ENCODE measurements around the gene PRPF19.
A peak's percentile ranks its signal among the peaks of the same experiment; 100 is the strongest.

PRPF19 gene

DNA sequence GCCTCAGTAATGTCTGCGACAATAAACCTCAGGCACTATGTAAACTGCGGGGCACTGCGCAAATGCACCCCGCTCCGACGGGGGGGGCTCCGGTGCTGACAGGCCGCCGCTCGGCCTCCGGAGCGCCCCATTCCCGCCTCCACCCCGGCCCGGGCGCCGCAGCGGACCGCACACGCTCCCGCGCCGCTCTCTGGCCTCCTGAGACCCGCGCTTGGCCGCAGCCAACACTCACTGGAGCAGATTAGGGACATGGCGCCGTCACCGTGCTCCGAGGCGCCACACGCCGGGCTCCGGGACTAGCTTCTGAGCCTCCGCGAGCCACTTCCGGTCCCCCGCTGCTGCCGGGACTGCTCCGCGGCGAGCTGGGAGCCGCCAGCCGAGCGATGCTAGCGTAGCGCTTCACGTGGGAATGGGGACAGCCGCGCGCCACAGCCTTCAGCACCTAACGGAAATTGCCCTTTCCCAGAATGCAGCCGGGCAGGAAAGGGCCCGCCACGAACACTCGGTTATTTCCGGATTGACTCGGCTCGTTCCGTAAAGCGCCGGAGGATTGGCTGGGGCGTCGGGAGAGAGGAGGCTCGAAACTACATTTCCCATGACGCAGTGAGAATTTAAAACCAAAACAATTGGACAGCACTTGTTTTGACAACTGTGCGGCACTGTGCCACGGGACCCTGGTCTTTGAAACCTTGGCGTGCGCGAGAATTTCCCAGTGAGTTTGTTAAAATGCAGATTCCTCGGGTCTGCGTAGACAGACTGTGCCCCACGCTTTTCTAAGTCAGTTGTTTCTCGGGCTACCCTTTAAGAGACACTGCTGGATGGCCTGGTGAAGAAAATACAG lies at the start of gene PRPF19:
Gene PRPF19, minus strand, starts transcription at position 454 of the 841 bp plus-strand sequence. Its CDS starts 203 bp downstream, at position 251.
- DNase-seq: peak; percentile 98

DNA sequence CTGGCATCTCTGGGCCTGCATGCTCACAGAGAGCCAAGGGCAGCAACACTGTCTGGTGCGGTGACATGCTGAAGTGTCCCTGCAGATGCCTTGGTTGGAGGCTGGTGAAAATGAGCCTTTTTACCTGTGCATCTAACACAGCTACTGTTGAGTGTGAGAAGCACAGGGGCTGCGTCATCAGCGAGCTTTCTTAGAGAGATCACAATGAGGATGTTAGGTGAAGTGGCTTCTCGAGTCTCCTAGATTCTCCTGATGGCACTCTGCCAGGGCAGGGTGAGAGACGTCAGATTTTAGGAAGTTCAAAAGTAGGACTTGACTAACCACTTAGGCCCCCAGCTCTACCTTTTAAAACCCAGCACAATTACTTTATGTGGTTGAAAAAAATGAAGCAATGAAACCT lies 49.2 kb upstream of the PRPF19 start:
- no peak for DNase-seq

DNA sequence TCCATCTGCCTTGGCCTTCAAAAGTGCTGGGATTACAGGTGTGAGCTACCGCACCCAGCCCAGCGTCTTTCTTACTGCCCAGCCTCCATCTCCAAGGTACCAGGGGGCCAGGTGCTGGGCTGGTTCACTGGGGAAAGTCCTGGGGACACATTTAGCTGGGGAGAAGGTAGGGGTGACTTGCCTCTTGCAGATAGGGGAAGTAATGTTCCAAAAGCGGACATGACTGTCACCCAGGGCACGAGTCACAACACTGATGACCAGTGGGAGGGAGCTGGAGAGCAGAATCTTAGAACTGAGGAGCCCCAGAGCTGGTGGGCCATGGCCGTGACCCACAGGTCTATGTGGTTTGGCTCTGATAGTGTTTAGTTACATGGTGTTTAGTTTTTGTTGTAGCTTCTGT lies 48.0 kb upstream of the PRPF19 start:
- DNase-seq: no peak

DNA sequence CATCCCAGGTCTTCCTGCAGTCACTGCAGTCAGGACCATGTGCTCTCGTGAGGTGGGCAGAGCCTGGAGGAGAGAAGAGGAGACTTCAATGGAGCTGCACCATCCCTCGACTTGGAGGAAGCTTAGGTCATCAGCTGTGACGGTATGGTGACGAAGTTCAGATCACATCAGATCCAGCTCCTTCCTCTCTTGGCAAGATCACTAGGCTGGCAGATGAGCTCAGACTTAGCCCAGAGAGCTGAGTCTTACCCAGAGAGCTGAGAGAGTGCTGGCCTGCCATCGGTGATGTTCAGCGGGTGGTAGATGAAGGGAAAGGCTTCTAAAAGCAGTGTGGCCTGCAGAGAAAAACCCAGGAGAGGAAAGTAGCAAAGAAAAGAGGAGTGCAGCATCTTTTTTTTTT lies 47.4 kb upstream of the PRPF19 start:
- no peak for DNase-seq

DNA sequence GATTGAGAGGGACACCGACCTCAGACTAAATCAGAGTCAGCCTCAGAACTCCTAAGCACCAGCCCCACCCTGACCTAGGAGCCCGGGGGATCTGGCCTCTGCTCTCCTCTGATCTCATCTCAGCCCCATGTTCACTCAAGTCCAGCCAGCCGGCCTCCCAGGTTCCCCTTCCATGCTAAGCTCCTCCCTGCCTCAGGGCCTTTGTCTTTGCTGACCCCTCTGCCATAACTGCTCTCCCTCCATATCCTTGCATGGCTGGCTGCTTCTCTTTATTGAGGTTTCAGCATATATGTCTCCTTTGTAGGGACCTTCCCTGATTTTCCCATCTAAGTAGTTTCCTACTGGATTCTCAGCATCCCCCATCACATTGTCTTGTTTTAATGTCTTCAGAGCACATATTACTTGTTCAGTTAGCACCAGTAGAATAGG lies 46.4 kb upstream of the PRPF19 start:
- DNase-seq: no peak

DNA sequence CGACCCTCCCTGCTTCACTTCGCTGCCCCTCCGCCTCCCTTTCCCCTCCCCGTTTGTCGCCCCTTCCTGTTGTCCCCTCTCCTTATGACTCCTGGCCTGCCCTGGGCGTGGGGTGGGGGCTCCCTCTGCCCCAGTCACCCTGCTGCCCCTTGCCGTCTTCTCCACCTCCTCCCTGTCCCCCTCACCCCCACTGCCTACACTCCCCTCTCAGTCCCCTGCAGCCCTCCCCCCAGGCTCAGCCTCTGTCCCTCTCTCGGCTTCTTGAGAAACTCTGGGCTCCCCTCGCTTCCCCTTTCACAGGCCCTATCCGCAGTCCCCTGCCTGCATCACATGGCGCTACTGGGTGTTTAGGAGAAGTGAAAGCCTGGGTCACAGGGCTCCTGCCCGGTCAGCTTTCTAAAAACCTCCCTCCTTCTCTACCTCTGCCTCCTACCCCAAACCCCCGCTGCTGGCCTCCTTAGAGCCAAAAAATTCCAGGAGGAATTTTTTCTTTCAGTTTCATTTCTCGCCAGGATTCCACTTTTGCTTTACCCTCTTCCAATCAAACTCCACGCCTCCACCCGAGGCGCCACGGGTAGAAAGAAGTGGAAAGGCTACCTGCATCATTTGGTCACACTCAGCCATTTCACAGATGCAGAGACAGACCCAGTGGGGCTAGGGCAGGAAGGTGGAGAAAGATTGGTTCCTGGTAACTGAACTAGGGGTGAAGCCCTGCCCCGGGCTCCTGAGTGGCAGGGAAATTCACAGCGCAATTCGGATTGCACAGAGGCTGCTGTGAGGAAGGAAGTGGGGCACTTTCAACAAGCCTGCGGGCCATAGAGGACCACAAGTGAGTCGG lies 45.7 kb upstream of the PRPF19 start, which contains the start of gene SLC15A3:
Gene SLC15A3, minus strand, starts transcription at position 273 of the 838 bp plus-strand sequence. CDS start 625 bp downstream, outside the sequence.
- peak; percentile 29 for DNase-seq

DNA sequence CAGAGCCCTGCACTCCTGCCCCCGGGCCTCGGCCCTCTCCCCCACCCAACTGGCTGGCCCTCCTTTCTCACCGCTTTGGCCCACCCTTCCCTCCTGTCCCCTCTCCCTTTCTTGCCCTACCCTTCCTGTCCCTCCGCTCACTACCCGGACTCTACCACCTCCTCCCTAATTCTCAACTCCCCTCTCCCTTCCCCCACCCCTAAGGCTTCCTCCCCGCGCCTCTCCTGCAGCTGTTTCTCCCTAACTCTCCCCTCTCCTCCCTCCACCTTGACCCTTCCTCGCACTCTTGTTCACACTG lies 45.2 kb upstream of the PRPF19 start:
- DNase-seq: no peak

DNA sequence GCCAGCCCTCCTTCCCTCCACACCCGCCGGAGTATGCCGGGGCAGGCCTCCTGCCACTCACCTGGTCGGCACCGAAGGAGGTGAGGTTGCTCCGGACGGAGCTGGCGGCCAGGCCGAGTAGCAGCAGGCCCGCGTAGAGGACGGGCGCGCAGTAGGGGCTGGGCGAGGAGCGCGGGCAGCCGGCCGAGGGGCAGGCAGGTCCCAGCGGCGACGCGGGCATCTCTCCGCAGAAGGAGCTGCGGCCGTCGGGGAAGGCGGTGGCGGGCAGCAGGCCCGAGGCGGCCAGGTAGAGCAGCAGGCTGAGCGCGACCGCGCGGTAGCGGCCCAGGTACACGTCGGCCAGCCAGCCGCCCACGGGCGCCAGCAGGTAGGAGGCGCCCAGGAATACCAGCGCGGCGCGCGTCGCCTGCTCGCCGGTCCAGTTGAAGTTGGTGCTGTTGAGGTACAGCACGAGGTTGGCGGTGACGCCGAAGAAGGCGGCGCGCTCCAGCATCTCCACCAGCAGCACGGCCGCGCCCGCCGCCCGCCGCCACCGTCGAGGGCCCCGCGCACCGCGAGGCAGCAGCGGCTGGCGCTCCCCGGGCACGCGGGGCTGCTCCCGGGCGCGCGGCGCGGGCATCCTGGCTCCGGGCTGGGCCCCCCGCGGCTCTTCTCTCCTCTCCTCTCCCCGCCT lies 44.7 kb upstream of the PRPF19 start:
- no peak for DNase-seq

DNA sequence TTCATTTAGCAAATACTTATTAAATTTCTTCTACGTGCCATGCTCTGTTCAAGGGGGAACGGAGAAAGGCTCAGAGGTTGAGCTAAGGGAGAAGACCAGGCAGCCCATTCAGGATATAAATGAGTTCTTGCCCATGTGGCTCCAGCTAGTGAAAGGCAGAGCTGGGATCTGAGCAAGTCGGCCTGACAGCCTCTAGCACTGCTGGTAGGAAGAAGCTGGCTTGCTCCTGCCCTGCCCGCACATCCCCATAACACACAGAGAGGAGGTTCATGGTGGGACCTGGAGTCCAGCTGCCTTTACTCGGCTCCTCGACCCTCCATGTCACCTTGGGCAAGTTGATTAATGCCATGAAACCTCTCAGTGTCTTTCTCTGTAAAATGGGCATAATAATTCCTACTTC lies 43.6 kb upstream of the PRPF19 start:
- no peak for DNase-seq

DNA sequence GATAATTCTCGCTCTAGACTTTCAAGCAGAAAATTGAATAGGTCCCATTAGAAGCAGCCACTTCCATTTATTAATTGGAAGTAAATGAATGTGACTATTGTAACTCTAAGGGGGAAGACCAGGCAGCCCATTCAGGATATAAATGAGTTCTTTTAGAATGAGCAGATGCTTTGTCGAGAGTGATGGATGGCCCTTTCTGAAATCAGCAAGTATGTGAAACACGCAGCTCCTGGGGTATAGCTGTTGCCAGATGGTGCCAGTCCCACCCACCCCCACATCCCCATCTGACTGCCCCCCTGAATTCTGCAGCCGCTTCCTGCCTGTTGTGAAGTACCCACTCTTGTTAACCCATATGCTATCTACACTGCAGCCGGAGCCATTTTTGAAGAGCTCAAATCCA lies 41.9 kb upstream of the PRPF19 start:
- DNase-seq: no peak

DNA sequence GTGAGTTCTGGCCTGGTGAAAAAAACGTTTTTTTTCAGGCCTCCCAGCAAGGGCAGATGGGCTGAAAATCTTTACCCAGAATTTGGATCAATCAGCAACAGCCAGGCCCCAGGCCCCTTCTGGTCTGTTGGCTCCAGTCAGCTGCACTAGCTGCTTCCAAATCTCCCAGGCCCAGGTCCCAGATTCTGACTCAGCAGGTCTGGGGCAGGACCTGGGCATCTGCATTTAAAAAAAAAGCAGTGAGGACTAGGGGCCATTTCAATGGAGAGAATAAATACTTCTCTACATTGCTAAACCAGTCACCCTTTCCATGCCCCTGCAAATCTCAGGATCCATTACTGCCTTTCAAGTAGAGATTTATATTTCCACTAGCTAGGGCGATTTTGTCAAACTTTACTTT lies 41.3 kb upstream of the PRPF19 start:
- DNase-seq: no peak

DNA sequence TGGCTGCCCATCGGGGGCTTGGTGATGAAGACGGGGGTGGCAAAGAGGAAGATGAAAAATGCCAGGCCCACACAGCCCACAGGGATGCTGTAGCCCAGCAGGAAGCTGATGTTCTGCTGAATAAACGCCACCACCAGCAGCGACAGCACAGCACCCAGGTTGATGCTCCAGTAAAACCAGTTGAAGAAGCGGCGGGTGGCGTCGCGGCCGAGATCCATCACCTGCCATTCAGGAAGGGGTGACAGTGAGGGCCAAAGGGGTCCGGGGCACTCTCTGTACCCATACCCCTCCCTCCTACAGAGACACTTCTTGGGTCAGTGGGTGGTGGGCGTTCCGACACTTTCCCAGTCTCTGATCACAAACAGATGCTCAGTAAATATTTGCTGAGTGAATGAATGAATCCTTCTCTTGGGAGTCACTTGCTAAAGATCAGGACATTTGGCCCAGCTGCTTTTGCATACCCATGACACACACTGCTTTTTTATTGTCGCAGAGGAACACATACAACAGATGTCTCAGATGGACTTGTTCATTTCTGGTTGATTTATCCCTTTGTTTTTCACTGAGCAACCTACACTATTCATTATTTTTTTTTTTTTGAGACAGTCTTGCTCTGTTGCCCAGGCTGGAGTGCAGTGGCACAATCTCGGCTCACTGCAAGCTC lies 40.3 kb upstream of the PRPF19 start:
- no peak for DNase-seq

DNA sequence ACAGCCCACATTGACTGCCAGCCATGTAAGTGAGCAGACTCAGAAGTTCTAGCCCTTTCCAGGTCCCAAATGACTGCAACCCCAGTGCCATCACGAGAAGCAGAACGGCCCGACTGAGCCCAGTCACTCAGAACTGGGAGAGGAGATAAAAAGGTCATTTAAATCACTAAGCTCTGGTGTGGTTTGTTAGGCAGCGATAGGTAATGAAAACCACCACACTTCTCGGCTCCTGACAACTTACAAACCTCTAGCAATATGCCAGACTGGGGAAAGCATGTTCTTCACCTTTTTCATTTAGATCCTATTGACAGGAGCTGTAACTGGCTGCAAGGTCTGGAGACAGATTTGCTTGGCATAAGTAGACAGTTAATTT lies 38.9 kb upstream of the PRPF19 start:
- DNase-seq: no peak

DNA sequence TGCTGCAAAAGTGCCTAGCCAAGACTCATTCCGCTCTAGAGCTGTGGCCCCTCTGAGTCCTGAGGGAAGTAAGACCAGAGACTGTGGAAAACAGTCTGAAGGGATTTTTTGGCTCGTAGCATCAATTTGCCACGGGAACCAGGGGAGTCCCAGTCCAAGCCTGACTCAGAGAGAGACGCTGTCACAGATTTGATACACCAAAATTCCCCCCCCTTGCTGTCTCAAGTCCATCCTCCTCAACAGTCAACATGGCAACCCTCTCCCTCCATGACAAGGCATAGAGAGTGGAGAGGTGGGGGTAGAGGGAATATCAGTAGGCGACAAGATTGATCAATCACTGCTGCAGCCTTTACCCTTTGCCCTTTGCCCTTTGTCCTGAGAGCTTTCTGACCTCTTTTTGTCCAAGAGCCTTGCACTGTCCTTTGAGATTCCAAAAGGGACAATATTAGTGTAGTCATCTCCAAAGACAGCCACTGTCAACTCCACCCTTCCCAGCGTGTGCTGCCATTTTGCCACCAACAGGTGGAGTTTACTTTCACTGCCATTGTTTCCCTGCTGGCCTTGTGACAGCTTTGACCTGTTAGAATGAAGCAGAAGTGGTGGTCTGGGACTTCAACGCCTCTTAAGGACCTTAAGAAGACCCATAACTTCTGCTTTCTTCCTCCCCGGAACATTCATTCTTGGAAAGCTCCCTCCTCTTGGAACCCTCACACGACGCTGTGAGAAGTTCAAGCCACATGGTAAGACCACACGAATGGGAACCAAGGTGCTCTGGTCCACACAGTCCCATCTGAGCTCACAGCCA lies 38.3 kb upstream of the PRPF19 start:
- no peak for DNase-seq

DNA sequence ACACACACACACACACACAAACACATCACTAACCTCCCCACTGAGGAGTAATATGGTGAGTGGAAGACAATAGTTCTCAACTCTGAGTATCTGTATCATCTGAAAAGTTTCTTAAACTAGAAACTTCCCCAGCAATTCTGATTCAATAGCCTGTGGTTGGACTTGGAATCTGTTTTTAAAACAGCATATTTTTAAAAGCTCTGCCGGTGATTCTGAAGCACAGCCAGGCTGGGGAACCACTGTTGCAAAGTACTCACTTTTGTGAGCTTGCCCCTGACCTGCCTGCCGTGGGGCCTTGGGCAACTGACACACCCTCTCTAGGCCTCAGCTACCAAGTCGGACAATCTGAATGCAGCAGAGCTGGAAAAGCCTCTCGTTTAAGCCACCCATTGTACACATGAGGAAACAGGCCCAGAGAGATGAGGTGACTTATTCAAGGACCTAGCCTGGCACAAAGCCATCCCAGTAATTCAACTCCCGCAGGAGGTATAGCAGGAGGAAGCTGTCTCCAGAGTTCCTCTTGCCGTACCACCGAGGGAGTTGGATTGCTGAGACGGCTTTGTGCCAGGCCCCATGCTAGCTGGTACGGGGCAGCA lies 36.7 kb upstream of the PRPF19 start:
- DNase-seq: no peak

DNA sequence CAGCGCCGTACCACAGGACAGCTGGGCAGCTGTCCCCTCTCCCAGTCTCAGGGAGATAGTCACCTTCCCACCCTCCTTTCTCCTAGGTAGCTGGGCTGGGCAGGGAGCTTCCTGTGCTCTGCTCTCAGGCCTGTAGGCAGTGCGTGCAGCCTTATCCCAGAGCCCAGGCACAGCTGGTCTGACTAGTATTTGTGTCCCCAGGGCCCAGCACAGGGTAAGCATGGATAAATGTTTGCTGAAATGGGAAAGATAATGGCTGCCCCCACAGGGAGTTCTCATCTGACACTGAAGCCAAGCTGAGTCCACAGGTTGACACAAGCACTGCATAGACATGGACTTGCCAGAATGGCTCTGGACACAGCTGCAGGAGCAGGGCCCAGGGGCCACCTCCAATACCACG lies 35.8 kb upstream of the PRPF19 start:
- DNase-seq: no peak

DNA sequence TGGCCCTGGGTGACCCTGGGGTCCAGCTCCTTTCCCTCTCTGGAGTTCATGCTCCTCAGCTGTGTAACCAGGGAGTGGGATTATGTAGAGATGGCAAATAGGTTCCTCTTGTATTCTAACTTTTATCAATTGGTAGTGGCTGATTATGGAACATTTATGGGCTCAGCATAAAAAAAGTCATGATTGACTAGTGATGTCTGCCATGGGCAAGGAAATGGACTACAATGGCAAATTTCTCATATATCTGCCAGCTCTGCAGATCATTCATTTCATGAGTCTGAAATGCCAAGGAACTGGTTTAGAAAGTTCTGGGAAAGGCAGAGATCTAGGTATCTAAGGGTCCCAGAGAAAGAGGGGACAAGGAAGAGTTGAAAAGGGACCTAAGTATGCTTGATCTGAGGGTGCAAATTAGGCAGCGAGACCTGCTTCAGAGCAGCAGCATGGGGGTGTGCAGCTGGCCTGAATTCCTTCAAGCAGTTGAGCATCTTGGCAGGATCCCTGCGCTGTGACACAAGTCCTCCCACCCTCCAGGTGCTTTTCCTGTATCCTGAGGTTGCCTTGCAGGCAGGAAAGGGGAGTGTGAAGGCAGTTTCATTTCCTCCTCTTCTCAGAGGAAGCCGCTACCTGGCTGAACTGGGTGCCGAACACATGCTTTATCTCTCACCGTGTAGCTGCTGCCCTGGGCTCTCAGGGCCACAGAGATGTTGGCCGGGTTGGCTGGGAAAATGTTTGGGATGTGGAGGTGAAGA lies 35.2 kb upstream of the PRPF19 start:
- no peak for DNase-seq

DNA sequence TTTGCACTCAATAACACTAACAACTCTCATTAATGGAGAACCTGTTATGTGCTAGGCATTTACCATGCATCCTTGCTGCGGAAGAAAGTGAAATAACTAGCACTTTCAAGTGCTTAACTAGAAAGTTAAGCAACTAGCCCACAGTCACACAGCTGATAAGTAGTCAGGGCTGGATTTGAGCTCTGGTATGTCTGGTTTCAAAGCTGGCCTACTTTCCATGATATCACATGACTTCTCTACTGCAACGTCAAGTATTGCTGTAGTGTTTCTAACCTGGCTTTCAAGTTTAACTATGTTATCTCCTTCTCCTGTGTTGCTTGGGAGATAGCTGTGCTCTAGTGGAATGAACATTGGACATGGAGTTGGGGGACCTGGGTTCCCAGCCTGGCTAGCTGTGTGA lies 33.5 kb upstream of the PRPF19 start:
- no peak for DNase-seq

DNA sequence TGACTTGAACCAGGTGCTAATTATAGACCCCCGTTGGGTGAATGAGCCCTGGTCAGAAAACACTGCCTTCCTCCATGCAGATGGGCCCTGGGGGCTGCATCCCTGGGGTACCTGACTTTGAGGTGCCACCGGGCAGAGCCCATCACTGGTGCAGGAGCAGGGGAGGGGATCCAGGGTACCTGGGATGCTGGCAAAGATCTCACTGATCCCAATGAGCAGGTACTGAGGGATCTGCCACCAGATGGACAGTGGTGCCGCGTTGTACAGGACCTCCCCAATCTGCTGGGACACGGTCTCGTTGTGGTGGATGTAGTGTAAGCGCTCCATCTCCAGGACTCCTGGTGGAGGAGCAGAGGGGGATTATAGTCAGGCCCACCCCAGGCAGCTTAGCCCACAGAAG lies 32.9 kb upstream of the PRPF19 start:
- DNase-seq: no peak

DNA sequence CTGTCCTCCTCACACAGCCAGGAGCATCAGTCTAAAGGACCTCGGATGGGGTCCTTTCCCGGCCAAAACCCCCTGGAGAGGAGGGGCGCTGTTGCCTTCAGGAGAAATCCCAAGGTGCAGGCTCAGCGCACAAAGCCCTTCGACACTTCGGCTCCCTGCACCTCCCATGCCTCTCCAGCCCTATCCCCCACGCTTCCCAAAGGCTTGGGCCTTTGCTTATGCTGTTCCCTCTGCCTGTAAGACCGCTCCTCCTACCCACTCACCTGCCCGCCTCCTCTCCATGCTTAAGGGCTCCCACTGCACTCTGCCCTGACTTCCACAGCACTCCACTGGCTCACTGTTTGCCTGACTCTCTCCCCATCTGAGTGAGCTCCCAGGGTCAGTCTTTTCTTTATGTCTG lies 32.1 kb upstream of the PRPF19 start:
- no peak for DNase-seq

DNA sequence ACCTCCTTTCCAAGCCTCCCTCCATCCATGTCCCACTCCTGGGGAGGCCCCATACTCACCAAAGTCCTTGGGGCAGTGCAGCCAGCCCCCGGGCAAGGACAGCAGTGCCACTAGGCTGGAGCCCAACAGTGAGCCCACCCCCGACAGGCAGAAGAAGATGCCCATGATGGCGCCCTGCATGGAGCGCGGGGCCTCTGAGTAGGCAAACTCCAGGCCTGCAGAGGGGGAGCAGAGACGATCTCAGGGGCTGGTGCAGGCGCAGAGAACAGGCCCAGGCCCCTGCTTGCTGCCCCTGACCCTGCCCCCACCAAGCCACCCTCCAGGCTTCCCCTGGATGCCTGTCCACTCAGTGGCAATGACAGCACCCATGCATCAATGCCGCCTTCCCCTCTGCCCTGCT lies 31.4 kb upstream of the PRPF19 start:
- no peak for DNase-seq

Data from stimulated activated CD4-positive, alpha-beta T cell treated with anti-CD3 and anti-CD28 coated beads, Interleukin-1b, Interleukin-23, amount 100 ng/mL, for 48 hours (primary cell).